KMS-11 (cell line): Measurements from ENCODE around the gene TMEM131L.

Source experiments
- H2AFZ ChIP-seq: fragments of 200-600 bp; sonication (generic); 2 replicates; pipeline ENCODE4 v1.6.1; 2016; ENCODE audit warnings: antibody characterized with exemption, mixed run types, low read depth
- H3K27ac ChIP-seq: fragments of 200-600 bp; sonication (generic); 2 replicates; pipeline ENCODE4 v1.6.1; 2016; ENCODE audit warnings: mild to moderate bottlenecking, mixed run types
- H3K27me3 ChIP-seq: fragments of 200-600 bp; sonication (generic); 2 replicates; pipeline ENCODE4 v1.6.1; 2017; ENCODE audit warnings: mild to moderate bottlenecking, low read depth, mixed run types, moderate library complexity; ENCODE audit not compliant: insufficient read depth
- H3K36me3 ChIP-seq: fragments of 200-600 bp; sonication (generic); 2 replicates; pipeline ENCODE4 v1.6.1; 2017; ENCODE audit warnings: mild to moderate bottlenecking, mixed run types; ENCODE audit not compliant: insufficient read depth
- H3K4me1 ChIP-seq: fragments of 200-600 bp; sonication (generic); 2 replicates; pipeline ENCODE4 v1.6.1; 2016; ENCODE audit warnings: mild to moderate bottlenecking, low read depth, mixed run types; ENCODE audit not compliant: poor library complexity, severe bottlenecking
- H3K4me2 ChIP-seq: fragments of 200-600 bp; sonication (generic); 2 replicates; pipeline ENCODE4 v1.7.0; 2016; ENCODE audit warnings: mild to moderate bottlenecking, mixed run types
- H3K4me3 ChIP-seq: fragments of 200-600 bp; sonication (generic); IDR thresholded peaks from 2 replicates; pipeline ENCODE4 v1.6.1; 2017; ENCODE audit warnings: low read depth, low read length, mixed read lengths; ENCODE audit not compliant: insufficient read depth
- H3K79me2 ChIP-seq: fragments of 200-600 bp; sonication (generic); 2 replicates; pipeline ENCODE4 v1.6.1; 2016; ENCODE audit warnings: low read depth, mixed run types; ENCODE audit not compliant: insufficient read depth
- H3K9ac ChIP-seq: fragments of 200-600 bp; sonication (generic); 2 replicates; pipeline ENCODE4 v1.6.1; 2016; ENCODE audit warnings: mild to moderate bottlenecking, mixed run types
- H4K20me1 ChIP-seq: fragments of 200-600 bp; sonication (generic); 2 replicates; pipeline ENCODE4 v1.6.1; 2016; ENCODE audit warnings: mild to moderate bottlenecking, mixed run types; ENCODE audit not compliant: insufficient read depth
- TF ChIP-seq, protein P1 (sequence below): fragments of 200-600 bp; sonication (generic); conservative IDR thresholded peaks from 2 replicates; pipeline ENCODE4 v1.6.1; 2017; ENCODE audit warnings: low read depth, mild to moderate bottlenecking, antibody characterized with exemption, low read length, moderate library complexity, mixed read lengths

TMEM131L gene

DNA sequence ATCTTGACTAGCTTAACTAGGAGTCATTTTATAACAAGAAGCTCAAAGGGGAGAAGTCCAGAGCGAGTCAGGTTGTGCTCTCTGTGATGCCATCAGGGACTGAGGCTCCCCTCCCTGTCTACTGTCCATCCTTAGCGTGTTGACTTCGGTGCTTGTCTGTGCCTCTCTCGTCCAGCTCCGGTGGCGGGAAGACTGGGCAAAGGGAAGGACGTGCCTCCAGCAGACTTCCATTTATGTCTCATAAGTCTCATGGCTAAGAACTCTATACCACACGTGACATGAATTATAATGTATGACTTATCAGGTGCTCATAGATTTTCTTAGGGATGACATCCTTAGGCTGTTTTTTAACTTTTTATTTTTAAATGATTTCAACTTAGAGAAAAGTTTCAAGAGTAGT, 125.3 kb downstream of the TMEM131L start:
- Histone ChIP-seq H3K36me3 (0 out of 2 replicates have a peak, but pooled peaks cover under 1% of the 10 kb centered on the region), H4K20me1 (no peaks in the 10 kb centered on the region), H3K9ac (no peak overlapping the region), H3K4me3 (no peak overlapping the region), H3K27me3 (no peaks in the 10 kb centered on the region), H3K27ac (no peak overlapping the region), H3K79me2 (no peaks in the 10 kb centered on the region), H3K4me1 (no peaks in the 10 kb centered on the region), H2AFZ (no peak overlapping the region), H3K4me2 (no peak overlapping the region)
- TF ChIP-seq, protein P1, sequence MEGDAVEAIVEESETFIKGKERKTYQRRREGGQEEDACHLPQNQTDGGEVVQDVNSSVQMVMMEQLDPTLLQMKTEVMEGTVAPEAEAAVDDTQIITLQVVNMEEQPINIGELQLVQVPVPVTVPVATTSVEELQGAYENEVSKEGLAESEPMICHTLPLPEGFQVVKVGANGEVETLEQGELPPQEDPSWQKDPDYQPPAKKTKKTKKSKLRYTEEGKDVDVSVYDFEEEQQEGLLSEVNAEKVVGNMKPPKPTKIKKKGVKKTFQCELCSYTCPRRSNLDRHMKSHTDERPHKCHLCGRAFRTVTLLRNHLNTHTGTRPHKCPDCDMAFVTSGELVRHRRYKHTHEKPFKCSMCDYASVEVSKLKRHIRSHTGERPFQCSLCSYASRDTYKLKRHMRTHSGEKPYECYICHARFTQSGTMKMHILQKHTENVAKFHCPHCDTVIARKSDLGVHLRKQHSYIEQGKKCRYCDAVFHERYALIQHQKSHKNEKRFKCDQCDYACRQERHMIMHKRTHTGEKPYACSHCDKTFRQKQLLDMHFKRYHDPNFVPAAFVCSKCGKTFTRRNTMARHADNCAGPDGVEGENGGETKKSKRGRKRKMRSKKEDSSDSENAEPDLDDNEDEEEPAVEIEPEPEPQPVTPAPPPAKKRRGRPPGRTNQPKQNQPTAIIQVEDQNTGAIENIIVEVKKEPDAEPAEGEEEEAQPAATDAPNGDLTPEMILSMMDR = no peak

DNA sequence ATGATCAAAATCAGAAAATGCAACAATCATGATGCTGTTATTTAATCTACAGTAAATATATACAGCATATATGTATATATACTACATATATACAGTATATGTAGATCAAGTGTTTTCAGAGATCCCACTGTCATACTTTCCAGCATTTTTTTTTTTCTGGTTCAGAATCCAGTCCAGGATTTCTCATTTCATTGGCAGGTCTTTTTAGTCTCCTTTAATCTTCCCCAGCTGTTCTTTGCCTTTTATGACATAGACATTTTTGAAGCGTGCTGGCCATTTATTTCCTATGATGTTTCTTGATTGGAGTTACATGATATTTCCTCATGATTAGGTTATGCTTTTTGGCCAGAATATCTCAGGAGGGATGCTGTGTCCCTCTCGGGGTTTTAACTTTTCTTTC, 125.9 kb downstream of the TMEM131L start:
- no peak overlapping the region for H3K9ac ChIP-seq
- H3K4me3 ChIP-seq = no peak overlapping the region
- no peaks in the 10 kb centered on the region for H3K4me1 ChIP-seq
- H3K79me2 ChIP-seq = no peaks in the 10 kb centered on the region
- 0 out of 2 replicates have a peak, but pooled peaks cover 2% of the 10 kb centered on the region for H3K36me3 ChIP-seq
- H3K27me3 ChIP-seq = no peaks in the 10 kb centered on the region
- no peak overlapping the region for H2AFZ ChIP-seq
- no peak overlapping the region for H3K27ac ChIP-seq
- no peak overlapping the region for H3K4me2 ChIP-seq
- TF ChIP-seq, protein P1 = no peak
- H4K20me1 ChIP-seq = no peaks in the 10 kb centered on the region

DNA sequence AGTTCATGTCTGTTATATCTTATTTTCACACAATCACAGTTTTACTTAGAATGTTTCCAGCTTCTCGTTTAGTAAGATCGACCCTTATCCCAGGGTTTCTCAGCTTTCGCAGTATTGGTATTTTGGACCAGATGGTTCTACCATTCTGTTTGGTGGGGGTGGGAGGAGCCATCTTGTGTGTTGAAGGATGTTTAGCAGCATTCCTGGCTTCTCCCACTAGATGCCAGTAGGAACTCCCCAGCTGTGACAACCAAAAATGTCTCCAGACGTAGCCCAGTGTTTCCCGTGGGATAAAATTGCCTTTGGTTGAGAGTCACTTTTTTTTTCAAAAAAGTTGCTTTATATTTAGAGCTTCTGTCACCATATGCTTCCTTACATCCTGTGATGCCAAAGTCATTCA, 127.0 kb downstream of the TMEM131L start:
- no peaks in the 10 kb centered on the region for H3K79me2 ChIP-seq
- H3K4me1 ChIP-seq = no peaks in the 10 kb centered on the region
- H2AFZ ChIP-seq = no peak overlapping the region
- TF ChIP-seq, protein P1 = no peak
- H3K9ac ChIP-seq = no peak overlapping the region
- no peak overlapping the region for H3K27ac ChIP-seq
- H3K4me2 ChIP-seq = no peak overlapping the region
- 0 out of 2 replicates have a peak, but pooled peaks cover 2% of the 10 kb centered on the region for H3K36me3 ChIP-seq
- no peak overlapping the region for H3K4me3 ChIP-seq
- no peaks in the 10 kb centered on the region for H3K27me3 ChIP-seq
- H4K20me1 ChIP-seq = no peaks in the 10 kb centered on the region

DNA sequence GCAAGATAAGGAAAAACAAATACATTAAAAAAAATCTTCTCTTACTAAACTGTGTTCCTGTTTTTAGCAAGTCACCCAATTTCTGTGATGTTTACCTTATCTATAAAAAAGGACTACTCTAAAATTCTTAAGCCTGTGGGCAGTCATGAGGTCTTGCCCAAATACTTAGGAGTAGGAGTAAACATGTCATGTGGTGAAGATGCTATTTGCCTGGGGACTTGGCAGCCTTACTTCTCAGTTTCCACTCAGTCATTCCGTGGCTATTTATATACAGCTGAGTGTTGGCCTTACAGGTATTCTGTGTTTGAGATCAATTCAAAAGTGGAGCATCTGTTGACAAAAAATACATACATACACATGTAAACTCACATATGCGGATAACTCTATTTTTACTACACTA, 128.1 kb downstream of the TMEM131L start:
- H3K4me2 ChIP-seq = no peak overlapping the region
- no peaks in the 10 kb centered on the region for H4K20me1 ChIP-seq
- H2AFZ ChIP-seq = no peak overlapping the region
- H3K36me3 ChIP-seq = 0 out of 2 replicates have a peak, but pooled peaks cover 2% of the 10 kb centered on the region
- no peak overlapping the region for H3K4me3 ChIP-seq
- H3K9ac ChIP-seq = no peak overlapping the region
- no peaks in the 10 kb centered on the region for H3K4me1 ChIP-seq
- no peak overlapping the region for H3K27ac ChIP-seq
- TF ChIP-seq, protein P1 = no peak
- no peaks in the 10 kb centered on the region for H3K79me2 ChIP-seq
- no peaks in the 10 kb centered on the region for H3K27me3 ChIP-seq
